ENCODE results near the gene PPHLN1.

- TF ChIP-seq RAD21 (IDR thresholded peaks at IDR 0.05; ENCODE audit: low read depth): no peak
- no peak for TF ChIP-seq ZBTB7A (IDR thresholded peaks at IDR 0.05; ENCODE audit: low read depth)
- TF ChIP-seq EGR1 (IDR thresholded peaks at IDR 0.05): no peak
- no peak for TF ChIP-seq YY1 (IDR thresholded peaks at IDR 0.05; ENCODE audit: low read depth)
- TF ChIP-seq TCF12 (IDR thresholded peaks at IDR 0.05; ENCODE audit: low read depth): no peak
- no peak for TF ChIP-seq FOXM1 (IDR thresholded peaks at IDR 0.05; ENCODE audit: borderline replicate concordance, low read depth)
- no peak for TF ChIP-seq USF1 (IDR thresholded peaks at IDR 0.05)
- TF ChIP-seq MAX (IDR thresholded peaks at IDR 0.05): no peak
- no peak for TF ChIP-seq CREB1 (IDR thresholded peaks at IDR 0.05; ENCODE audit: low read depth)
Measured at GRCh38 chr12:42286741-42287140, 39.2 kb upstream of the PPHLN1 start.
